Measurements from ENCODE around the gene TNRC6B. TPM values are rescaled to one million over a fixed set of nuclear protein-coding genes. Genes with fewer than 3 reads are reported as not detected.

The TNRC6B gene
- total RNA-seq, 1 donor from 2014 or later, result 80.1 TPM

- Mint-ChIP-seq H3K27ac (no peak overlapping the region), H3K27me3 (ENCODE audit: low read depth) (no peaks in the 10 kb centered on the region), H3K36me3 (peaks cover 16% of the 10 kb centered on the region), H3K4me3 (no peak overlapping the region), H3K4me1 (peaks cover 12% of the 10 kb centered on the region), H3K9me3 (no peaks in the 10 kb centered on the region)
- no peak for DNase-seq (ENCODE audit: low spot score in 2 of 2, unreplicated experiment in 2 of 2)
- TF ChIP-seq CTCF (IDR thresholded peaks at IDR 0.05; ENCODE audit: unreplicated experiment), result no peak
Observed at GRCh38 chr22:40335358-40335757, 157.6 kb downstream of the TNRC6B start.

- no peak overlapping the region for H3K27ac Mint-ChIP-seq
- no peak for TF ChIP-seq CTCF (IDR thresholded peaks at IDR 0.05; ENCODE audit: unreplicated experiment)
- H3K36me3 Mint-ChIP-seq, result peaks cover 9% of the 10 kb centered on the region
- no peak for DNase-seq (ENCODE audit: low spot score in 2 of 2, unreplicated experiment in 2 of 2)
- H3K4me1 Mint-ChIP-seq, result peaks cover 3% of the 10 kb centered on the region
- no peak overlapping the region for H3K4me3 Mint-ChIP-seq
- no peaks in the 10 kb centered on the region for H3K27me3 Mint-ChIP-seq (ENCODE audit: low read depth)
- no peaks in the 10 kb centered on the region for H3K9me3 Mint-ChIP-seq
Observed at GRCh38 chr22:40340044-40340443, 162.3 kb downstream of the TNRC6B start.

GRCh38 chr22:40341604-40342003 lies 163.9 kb downstream of the TNRC6B start:
- no peak for TF ChIP-seq CTCF (IDR thresholded peaks at IDR 0.05; ENCODE audit: unreplicated experiment)
- no peak for DNase-seq (ENCODE audit: low spot score in 2 of 2, unreplicated experiment in 2 of 2)
- H3K27ac Mint-ChIP-seq, result no peak overlapping the region
- H3K9me3 Mint-ChIP-seq, result no peaks in the 10 kb centered on the region
- H3K4me3 Mint-ChIP-seq, result no peak overlapping the region
- H3K36me3 Mint-ChIP-seq, result peaks cover 6% of the 10 kb centered on the region
- peaks cover 3% of the 10 kb centered on the region for H3K4me1 Mint-ChIP-seq
- no peaks in the 10 kb centered on the region for H3K27me3 Mint-ChIP-seq (ENCODE audit: low read depth)

- Mint-ChIP-seq H3K36me3 (peaks cover 4% of the 10 kb centered on the region), H3K27ac (no peak overlapping the region), H3K4me3 (no peak overlapping the region), H3K9me3 (no peaks in the 10 kb centered on the region), H3K27me3 (ENCODE audit: low read depth) (no peaks in the 10 kb centered on the region), H3K4me1 (peaks cover 10% of the 10 kb centered on the region)
- DNase-seq (ENCODE audit: low spot score in 2 of 2, unreplicated experiment in 2 of 2), result no peak
- TF ChIP-seq CTCF (IDR thresholded peaks at IDR 0.05; ENCODE audit: unreplicated experiment), result no peak
Observed at GRCh38 chr22:40342521-40342920, 164.8 kb downstream of the TNRC6B start.

- Mint-ChIP-seq H3K27ac (peak overlapping the region; percentile 99), H3K4me1 (peaks cover 14% of the 10 kb centered on the region), H3K36me3 (peaks cover 7% of the 10 kb centered on the region), H3K4me3 (peak overlapping the region; percentile 98), H3K9me3 (no peaks in the 10 kb centered on the region), H3K27me3 (ENCODE audit: low read depth) (no peaks in the 10 kb centered on the region)
- DNase-seq (ENCODE audit: low spot score in 2 of 2, unreplicated experiment in 2 of 2), result no peak
- TF ChIP-seq CTCF (IDR thresholded peaks at IDR 0.05; ENCODE audit: unreplicated experiment), result no peak
Observed at GRCh38 chr22:40345271-40345670, 167.5 kb downstream of the TNRC6B start.

- Mint-ChIP-seq H3K27me3 (ENCODE audit: low read depth) (no peaks in the 10 kb centered on the region), H3K36me3 (peaks cover 7% of the 10 kb centered on the region), H3K9me3 (no peaks in the 10 kb centered on the region), H3K27ac (peak overlapping the region; percentile 99), H3K4me3 (peak overlapping the region; percentile 98), H3K4me1 (peaks cover 13% of the 10 kb centered on the region)
- TF ChIP-seq CTCF (IDR thresholded peaks at IDR 0.05; ENCODE audit: unreplicated experiment), result no peak
- peak in 1 of 2 experiments; percentile 59 for DNase-seq (ENCODE audit: low spot score in 2 of 2, unreplicated experiment in 2 of 2)
Observed at GRCh38 chr22:40345815-40346184, 168.1 kb downstream of the TNRC6B start.
